Measurements from ENCODE around the gene PUSL1. TPM values are rescaled to one million over a fixed set of nuclear protein-coding genes. Genes with fewer than 3 reads are reported as not detected.

The PUSL1 gene, protein sequence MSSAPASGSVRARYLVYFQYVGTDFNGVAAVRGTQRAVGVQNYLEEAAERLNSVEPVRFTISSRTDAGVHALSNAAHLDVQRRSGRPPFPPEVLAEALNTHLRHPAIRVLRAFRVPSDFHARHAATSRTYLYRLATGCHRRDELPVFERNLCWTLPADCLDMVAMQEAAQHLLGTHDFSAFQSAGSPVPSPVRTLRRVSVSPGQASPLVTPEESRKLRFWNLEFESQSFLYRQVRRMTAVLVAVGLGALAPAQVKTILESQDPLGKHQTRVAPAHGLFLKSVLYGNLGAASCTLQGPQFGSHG
- total RNA-seq, result 24.3 and 27.2 TPM in 2 replicates

DNA sequence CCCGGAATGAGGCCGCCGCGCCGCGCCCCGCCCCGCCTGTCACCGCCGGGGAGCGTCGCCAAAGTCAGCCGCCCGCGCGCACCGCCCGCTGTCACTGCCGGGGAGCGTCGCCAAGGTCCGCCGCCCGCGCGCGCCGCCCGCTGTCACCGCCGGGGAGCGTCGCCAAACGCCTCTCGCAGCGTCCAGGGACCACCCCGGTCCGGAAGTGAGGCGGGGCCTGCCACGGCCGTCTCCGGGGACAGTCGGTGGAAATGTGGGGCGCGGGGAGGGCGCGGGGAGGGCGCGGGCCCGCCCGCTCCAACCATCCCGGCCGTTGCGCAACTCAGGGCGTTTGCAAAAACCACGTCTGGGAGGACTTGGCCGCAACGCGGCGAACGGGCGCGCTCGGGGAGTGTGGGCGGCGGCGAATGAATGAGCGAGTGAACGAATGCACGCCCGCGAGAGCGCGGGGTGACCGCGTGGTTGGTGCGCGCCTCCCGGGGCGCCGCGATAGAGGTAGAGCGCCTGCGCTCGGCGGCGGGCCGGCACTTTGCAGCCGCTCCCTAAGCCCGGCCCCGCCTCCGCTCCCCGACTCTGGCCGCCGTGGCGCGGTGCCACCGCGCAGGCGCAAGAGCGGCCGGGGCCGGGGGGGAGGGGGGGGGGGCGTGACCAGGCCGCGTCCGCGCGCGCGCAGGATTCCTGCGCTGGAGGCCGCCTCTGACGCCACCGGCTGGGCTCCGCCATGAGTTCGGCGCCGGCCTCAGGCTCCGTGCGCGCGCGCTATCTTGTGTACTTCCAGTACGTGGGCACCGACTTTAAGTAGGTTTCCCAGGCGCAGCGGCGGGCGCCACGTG, at the start of gene PUSL1, which contains the start of gene ACAP3:
TSS of gene PUSL1 (plus strand) at position 675 of the 833 bp plus-strand sequence. CDS start at position 722, 47 bp downstream.
TSS of gene ACAP3 (minus strand) at position 8 of the 833 bp plus-strand sequence. CDS start 115 bp downstream, outside the sequence.

DNA sequence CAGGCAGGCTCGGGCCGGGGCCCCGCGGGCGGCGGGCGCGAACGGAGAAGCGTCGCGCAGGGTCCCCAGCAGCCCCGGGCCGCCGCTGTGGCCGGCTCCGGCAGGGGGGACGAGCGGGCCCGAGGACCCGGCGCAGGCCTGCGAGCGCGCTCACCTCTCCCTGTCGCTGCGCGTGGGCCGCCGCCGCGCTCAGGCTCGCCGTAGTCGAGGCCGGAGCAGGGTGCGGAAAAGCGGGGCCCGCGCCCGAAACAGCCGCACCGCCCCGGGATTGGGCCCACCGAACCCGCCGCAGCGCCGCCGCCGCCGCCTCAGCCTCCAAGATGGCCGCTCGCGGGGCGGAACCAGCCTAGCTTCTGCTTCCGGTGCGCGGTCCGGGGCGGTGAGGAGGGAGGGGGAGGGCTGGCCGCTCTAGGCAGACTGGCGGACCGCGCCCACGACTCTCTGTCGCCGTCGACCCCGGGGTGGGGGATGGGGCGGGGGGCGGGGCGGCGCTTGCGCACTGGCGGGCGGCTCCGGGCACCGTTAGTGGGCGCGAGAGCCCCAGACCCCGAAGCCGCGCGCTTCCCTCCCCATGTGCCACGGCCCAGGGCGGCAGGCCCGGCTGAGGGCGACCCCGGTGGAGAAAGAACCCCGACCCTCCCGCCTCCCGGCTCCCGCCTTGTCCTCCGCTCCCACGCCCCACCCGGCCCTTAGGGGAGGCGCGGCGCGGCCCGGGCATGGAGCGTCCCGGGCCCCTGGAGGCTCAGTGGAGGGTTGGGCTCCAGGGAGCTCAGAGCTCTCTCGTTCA, 34.7 kb upstream of the PUSL1 start, which contains the start of gene UBE2J2:
TSS of gene UBE2J2 (minus strand) at position 343 of the 787 bp plus-strand sequence. CDS start 5,862 bp downstream, outside the sequence.

DNA sequence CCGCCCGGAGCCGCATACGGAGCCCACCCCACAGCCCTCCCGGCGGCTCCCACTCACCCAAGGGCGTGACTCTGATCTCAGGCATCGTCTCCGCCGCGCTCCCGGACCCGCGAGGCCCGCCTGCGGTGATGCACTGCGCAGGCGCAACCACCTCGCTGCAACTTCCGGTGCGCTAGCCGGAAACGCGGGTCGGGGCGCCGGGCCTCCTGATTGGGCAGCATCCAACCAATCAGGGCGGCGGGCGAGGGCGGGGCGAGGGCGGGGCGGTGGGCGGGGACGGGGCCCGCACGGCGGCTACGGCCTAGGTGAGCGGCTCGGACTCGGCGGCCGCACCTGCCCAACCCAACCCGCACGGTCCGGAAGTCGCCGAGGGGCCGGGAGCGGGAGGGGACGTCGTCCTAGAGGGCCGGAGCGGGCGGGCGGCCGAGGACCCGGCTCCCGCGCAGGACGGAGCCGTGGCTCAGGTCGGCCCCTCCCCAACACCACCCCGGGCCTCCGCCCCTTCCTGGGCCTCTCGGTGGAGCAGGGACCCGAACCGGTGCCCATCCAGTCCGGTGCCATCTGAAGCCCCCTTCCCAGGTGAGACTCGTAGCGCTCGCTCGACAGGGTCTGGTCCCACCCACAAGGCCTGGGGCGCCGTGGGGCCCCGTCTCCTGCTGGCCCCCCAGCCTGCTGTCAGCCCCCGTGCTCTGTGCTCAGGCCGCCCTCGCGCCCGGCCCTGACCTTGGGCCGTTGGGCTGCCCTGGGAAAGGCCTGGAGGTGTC, 16.3 kb downstream of the PUSL1 start, which contains the start of the genes CPTP and INTS11:
TSS of gene CPTP (plus strand) at position 279 of the 764 bp plus-strand sequence. CDS start 2,109 bp downstream, outside the sequence.
TSS of gene INTS11 (minus strand) at position 137 of the 764 bp plus-strand sequence. CDS start at position 85, 52 bp downstream.

DNA sequence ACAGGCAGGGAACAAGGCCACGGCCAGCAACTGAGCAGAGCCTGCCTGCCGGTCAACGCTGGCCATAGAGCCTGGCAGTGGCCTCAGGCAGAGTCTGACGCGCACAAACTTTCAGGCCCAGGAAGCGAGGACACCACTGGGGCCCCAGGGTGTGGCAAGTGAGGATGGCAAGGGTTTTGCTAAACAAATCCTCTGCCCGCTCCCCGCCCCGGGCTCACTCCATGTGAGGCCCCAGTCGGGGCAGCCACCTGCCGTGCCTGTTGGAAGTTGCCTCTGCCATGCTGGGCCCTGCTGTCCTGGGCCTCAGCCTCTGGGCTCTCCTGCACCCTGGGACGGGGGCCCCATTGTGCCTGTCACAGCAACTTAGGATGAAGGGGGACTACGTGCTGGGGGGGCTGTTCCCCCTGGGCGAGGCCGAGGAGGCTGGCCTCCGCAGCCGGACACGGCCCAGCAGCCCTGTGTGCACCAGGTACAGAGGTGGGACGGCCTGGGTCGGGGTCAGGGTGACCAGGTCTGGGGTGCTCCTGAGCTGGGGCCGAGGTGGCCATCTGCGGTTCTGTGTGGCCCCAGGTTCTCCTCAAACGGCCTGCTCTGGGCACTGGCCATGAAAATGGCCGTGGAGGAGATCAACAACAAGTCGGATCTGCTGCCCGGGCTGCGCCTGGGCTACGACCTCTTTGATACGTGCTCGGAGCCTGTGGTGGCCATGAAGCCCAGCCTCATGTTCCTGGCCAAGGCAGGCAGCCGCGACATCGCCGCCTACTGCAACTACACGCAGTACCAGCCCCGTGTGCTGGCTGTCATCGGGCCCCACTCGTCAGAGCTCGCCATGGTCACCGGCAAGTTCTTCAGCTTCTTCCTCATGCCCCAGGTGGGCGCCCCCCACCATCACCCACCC, 22.9 kb downstream of the PUSL1 start, which contains the start of gene TAS1R3:
TSS of gene TAS1R3 (plus strand) at position 213 of the 898 bp plus-strand sequence. CDS start at position 279, 66 bp downstream.

DNA sequence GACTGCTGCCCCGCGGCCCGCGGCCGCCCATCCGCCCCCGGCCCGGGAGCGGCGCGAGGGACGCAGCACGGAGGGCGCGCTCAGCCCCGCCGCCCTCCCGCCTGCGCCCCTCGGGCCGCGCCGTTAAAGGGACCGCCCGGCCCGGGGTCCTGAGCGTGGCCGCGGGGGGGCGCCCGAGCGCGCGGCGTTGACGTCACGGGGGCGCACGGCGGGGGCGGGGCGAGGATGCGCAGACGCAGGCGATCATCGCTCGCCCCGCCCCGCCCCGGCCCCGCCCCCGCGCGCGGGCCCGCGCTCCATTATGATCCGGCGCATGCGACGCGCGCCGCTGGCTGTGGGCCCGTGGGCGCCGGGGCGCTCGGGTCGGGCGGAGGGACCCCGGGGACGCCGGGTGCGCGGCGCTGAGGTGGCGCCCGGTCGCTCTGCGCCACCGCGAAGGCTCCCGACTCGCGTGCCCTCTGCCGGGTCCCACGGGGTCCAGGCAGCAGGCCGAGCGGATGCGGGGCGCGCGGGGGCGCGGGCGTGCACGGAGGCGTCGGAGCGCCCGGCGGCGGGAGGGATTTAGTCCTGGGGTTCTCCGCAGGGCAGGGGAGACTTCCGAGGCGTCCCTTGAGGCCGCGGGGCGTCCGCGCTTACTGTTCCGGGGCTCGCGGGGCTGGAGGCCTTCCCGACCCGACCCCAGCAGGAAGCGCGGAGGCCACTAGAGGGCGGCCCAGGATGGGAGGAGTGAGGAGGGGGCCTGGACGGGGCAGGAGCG, 41.0 kb downstream of the PUSL1 start, which contains the start of gene DVL1:
TSS of gene DVL1 (minus strand) at position 163 of the 757 bp plus-strand sequence. CDS start 353 bp downstream, outside the sequence.

DNA sequence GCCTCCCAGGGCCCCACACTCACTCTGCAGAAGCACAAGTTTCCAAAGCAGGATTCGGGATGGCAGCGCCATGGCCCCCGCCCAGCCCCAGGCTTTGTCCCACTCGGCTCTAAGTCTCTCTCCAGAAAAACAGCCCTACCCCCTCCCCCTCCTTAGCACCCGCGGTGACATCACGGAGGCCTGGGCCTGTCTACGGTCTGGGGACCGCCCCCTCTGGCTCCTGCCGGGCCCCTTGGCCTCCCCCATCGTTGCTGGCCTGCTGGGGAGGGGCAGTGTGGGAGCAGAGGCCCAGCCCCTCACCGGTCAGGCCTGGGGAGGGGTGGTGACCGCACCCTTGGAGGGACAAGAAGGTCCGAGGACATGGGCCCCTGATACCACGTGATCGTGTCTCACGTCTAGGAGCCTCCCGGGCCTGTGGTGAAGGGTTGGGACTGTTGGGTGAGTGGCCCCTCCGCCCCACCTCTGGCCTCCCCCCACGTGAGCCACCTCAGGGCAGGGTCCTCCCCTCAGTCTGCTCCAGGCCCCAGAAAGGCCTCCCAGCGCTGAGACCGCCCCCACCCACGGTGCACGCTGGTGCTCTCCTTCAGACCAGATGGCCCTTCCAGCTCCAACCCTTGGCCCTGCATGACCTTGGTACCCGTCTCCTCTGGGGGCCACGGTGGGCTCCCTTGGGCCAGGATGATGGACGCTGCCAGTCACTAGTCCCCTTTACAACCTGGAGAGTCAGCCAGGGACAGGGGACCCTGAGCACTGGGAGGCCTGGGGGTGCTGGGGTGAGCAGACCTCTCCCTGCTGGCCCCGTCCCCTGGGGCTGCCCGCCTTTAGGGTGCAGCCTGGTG, 50.3 kb downstream of the PUSL1 start, which contains the start of gene MXRA8:
TSS of gene MXRA8 (minus strand) at position 123 of the 839 bp plus-strand sequence. CDS start at position 72, 51 bp downstream.

Small RNAs within 50 kb of the gene (small RNA-seq; reads per million reads assigned to genes)
- not detected for gene MIR6726

Other genes starting within 250 kb of the PUSL1 start
- gene RNF223, start 234.3 kb upstream of the PUSL1 start, total RNA-seq, result not detected in 2 replicates
- gene C1orf159, start 192.5 kb upstream of the PUSL1 start, total RNA-seq, result 5.9 and 11.5 TPM in 2 replicates
- not detected in 2 replicates for gene TTLL10, start 134.7 kb upstream of the PUSL1 start, total RNA-seq
- gene TNFRSF18, start 102.0 kb upstream of the PUSL1 start, total RNA-seq, result not detected in 2 replicates
- under 0.01 TPM in 1 of 2 replicates, not detected in the other for gene TNFRSF4, start 94.4 kb upstream of the PUSL1 start, total RNA-seq
- gene SDF4, start 76.6 kb upstream of the PUSL1 start, total RNA-seq, result 87.6 and 101 TPM in 2 replicates
- gene B3GALT6, start 76.4 kb upstream of the PUSL1 start, total RNA-seq, result 20.6 and 22.3 TPM in 2 replicates
- gene C1QTNF12, start 61.9 kb upstream of the PUSL1 start, total RNA-seq, result 0.59 and 1.8 TPM in 2 replicates
- 26.5 and 41.6 TPM in 2 replicates for gene UBE2J2, start 34.7 kb upstream of the PUSL1 start, total RNA-seq
- gene SCNN1D, start 28.2 kb upstream of the PUSL1 start, total RNA-seq, result 0.73 and 0.78 TPM in 2 replicates
- 33.6 and 37.8 TPM in 2 replicates for gene ACAP3, start 667 bp upstream of the PUSL1 start, total RNA-seq
- gene INTS11, start 16.1 kb downstream of the PUSL1 start, total RNA-seq, result 80.0 and 86.0 TPM in 2 replicates
- 12.5 and 12.9 TPM in 2 replicates for gene CPTP, start 16.2 kb downstream of the PUSL1 start, total RNA-seq
- under 0.01 TPM in 2 replicates for gene TAS1R3, start 22.7 kb downstream of the PUSL1 start, total RNA-seq
- 69.1 and 119 TPM in 2 replicates for gene DVL1, start 40.8 kb downstream of the PUSL1 start, total RNA-seq
- gene MXRA8, start 50.0 kb downstream of the PUSL1 start, total RNA-seq, result 243 and 326 TPM in 2 replicates
- 113 and 124 TPM in 2 replicates for gene AURKAIP1, start 66.6 kb downstream of the PUSL1 start, total RNA-seq
- 93.7 and 120 TPM in 2 replicates for gene CCNL2, start 90.7 kb downstream of the PUSL1 start, total RNA-seq
- 80.2 and 101 TPM in 2 replicates for gene MRPL20, start 98.7 kb downstream of the PUSL1 start, total RNA-seq
- gene ANKRD65, start 112.7 kb downstream of the PUSL1 start, total RNA-seq, result 0.73 and 0.78 TPM in 2 replicates
- gene VWA1, start 127.1 kb downstream of the PUSL1 start, total RNA-seq, result 0.73 and 2.2 TPM in 2 replicates
- 0.20 TPM in 1 of 2 replicates, not detected in the other for gene ATAD3C, start 141.1 kb downstream of the PUSL1 start, total RNA-seq
- 14.3 and 36.0 TPM in 2 replicates for gene ATAD3B, start 163.2 kb downstream of the PUSL1 start, total RNA-seq
- 38.9 and 57.3 TPM in 2 replicates for gene ATAD3A, start 203.6 kb downstream of the PUSL1 start, total RNA-seq
- 2.6 and 3.1 TPM in 2 replicates for gene TMEM240, start 232.0 kb downstream of the PUSL1 start, total RNA-seq